H1 (cell line): ENCODE results near the gene TTC21A. TPM values are rescaled to one million over a fixed set of nuclear protein-coding genes. Genes with fewer than 3 reads are reported as not detected.

Source experiments
- BACH1 ChIP-seq: IDR thresholded peaks from 2 replicates; pipeline ENCODE4 v1.6.1; 2012; ENCODE audit warnings: low read length, improper control_type of control experiment
- CTBP2 ChIP-seq: IDR thresholded peaks from 2 replicates; pipeline ENCODE4 v1.7.0; 2011; ENCODE audit warnings: borderline replicate concordance, mild to moderate bottlenecking, moderate library complexity, mixed read lengths, low read length; ENCODE audit not compliant: insufficient read depth, insufficient read length
- EP300 ChIP-seq, 2 experiments: IDR thresholded peaks; 1 replicate in 1 of 2; 2 replicates in 1 of 2; pipeline ENCODE4 v1.6.1; 2011 to 2012; ENCODE audit warnings: low read depth in 2 of 2, low read length in 2 of 2, mild to moderate bottlenecking in 2 of 2, borderline replicate concordance in 1 of 2, inconsistent platforms in 1 of 2, moderate library complexity in 1 of 2
- FOSL1 ChIP-seq: IDR thresholded peaks from 2 replicates; pipeline ENCODE4 v1.6.1; 2011; ENCODE audit warnings: mild to moderate bottlenecking, low read depth, low read length, moderate library complexity; ENCODE audit not compliant: insufficient read depth
- GTF2F1 ChIP-seq: IDR thresholded peaks from 2 replicates; pipeline ENCODE4 v1.6.1; 2012; ENCODE audit warnings: low read depth, low read length, improper control_type of control experiment, borderline replicate concordance
- JUN ChIP-seq: IDR thresholded peaks from 2 replicates; pipeline ENCODE4 v1.6.1; 2011; ENCODE audit warnings: low read depth, mild to moderate bottlenecking, improper control_type of control experiment, low read length
- KDM4A ChIP-seq: IDR thresholded peaks from one replicate; pipeline ENCODE4 v1.7.1; 2012; ENCODE audit warnings: low read depth, mild to moderate bottlenecking, moderate library complexity, low read length, inconsistent platforms; ENCODE audit not compliant: severe bottlenecking
- KDM5A ChIP-seq: fragments of 200-600 bp; IDR thresholded peaks from 2 replicates; pipeline ENCODE4 v1.7.1; 2012; ENCODE audit warnings: mild to moderate bottlenecking, low read length, inconsistent platforms, mixed read lengths
- POLR2AphosphoS5 ChIP-seq: IDR thresholded peaks from 2 replicates; pipeline ENCODE4 v1.6.1; 2011; ENCODE audit warnings: low read depth, low read length
- SAP30 ChIP-seq: fragments of 300-600 bp; sonication (generic); IDR thresholded peaks from 2 replicates; pipeline ENCODE4 v1.7.1; 2012; ENCODE audit warnings: low read length, moderate library complexity, mild to moderate bottlenecking, inconsistent platforms; ENCODE audit not compliant: insufficient read depth, insufficient replicate concordance
- SIX5 ChIP-seq: IDR thresholded peaks from 2 replicates; pipeline ENCODE4 v1.6.1; 2011; ENCODE audit warnings: mild to moderate bottlenecking, low read depth, low read length
- SP2 ChIP-seq: IDR thresholded peaks from 2 replicates; pipeline ENCODE4 v1.6.1; 2012; ENCODE audit warnings: mild to moderate bottlenecking, low read length, inconsistent platforms
- SRF ChIP-seq: IDR thresholded peaks from 2 replicates; pipeline ENCODE4 v1.6.1; 2011; ENCODE audit warnings: mild to moderate bottlenecking, low read depth, low read length, moderate library complexity
- TAF1 ChIP-seq: IDR thresholded peaks from 2 replicates; pipeline ENCODE4 v1.6.1; 2011; ENCODE audit warnings: mild to moderate bottlenecking, low read depth, low read length
- TAF7 ChIP-seq: optimal IDR thresholded peaks from 2 replicates; pipeline ENCODE3; 2011; ENCODE audit warnings: low read depth, mild to moderate bottlenecking, inconsistent platforms, low read length, moderate library complexity, borderline replicate concordance
- TCF12 ChIP-seq: IDR thresholded peaks from 2 replicates; pipeline ENCODE4 v1.6.1; 2011; ENCODE audit warnings: low read depth, mild to moderate bottlenecking, low read length
- polyA plus RNA-seq, 7 experiments: library from polyadenylated mRNA; depleted of rRNA in 3 of 7; stranded (reverse) in 5 of 7; unstranded in 2 of 7; fragments of >200 nt in 5 of 7; fragments of 200-250 nt in 2 of 7; gene quantifications; 1 replicate in 5 of 7; 2 replicates in 1 of 7; 4 replicates in 1 of 7; pipeline versions ENCODE4 v1.2.1 to v1.2.3, GENCODE V29; 2011 to 2013; ENCODE audit warnings: missing spikeins in 2 of 7, mixed read lengths in 2 of 7
- total RNA-seq: library from RNA; stranded (reverse); fragmentation: NEBNext Ultra II Directional; extraction: Animal tissue kit (Norgen Biotek cat#: 25700); gene quantifications from 2 replicates; pipeline ENCODE4 v1.2.1, GENCODE V29; 2021

Gene TTC21A
- total and polyA plus RNA-seq, 2 of the 8 experiments (the other 6 are each of a cell fraction or from before 2014, with no cell fraction given) = 2.3 to 2.8 TPM

DNA sequence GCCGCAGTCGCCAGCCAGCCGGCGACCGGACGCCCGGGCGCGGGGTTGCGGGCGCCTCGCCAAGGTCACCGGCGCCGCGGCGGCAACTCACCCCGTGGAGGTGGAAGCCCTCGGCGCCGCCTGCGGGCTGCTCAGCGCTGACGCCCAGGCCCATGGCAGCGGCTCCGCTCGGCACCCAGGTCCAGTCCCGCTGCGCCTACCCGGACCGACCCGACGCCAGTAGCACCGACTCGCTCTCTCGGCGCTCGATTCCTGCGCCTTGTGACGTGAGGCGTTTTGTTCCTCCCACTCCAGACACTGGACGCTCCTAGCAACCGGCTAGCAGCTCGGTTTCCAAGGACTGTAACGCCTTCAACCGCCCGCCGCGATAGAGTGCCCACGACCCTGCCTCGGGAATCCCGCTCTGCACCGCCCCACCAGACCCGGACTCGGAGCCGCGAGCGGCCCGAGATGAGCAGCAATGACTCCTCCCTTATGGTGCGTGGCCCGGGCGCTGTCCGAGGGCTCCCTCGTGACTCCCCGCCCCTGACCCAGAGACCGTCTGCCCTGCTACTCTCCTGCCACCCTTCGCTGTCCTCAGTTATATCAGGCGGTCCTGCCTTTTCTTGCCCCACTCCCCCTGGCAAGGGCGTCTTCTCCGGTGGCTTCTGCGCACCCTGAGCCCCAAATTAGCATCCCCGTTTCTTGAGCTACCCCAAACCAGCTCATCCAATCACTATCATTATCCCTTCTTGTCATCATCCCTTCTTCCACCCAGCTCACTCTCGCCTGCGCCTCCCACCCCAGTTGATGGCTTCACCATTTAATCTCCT is at the start of gene TTC21A, which contains the start of gene GORASP1 (continued):
- TF ChIP-seq JUN (no peak), SIX5 (no peak), TCF12 (no peak), CTBP2 (no peak), POLR2AphosphoS5 (no peak), KDM5A (no peak), SP2 (no peak), TAF1 (no peak), KDM4A (peak; percentile 97), BACH1 (0 out of 2 replicates have a peak, but pooled peaks have one; percentile 15), SAP30 (no peak), TAF7 (no peak), EP300 (IDR thresholded peaks at IDR 0.05; ENCODE audit: borderline replicate concordance in 1 of 2, low read depth in 2 of 2, low read length in 2 of 2) (no peak), GTF2F1 (no peak), FOSL1 (no peak), SRF (peak; percentile 84)
